LNCaP clone FGC (cell line): Measurements from ENCODE around the gene SLC23A3.

Experiments used
- DNase-seq: peaks from one replicate; pipeline ENCODE4 v3.0.0-alpha.2; 2011; ENCODE audit warnings: low read depth
- H3K4me3 ChIP-seq: 2 replicates; pipeline ENCODE4 v1.5.1; 2011; ENCODE audit warnings: mild to moderate bottlenecking, low read depth, low read length, control low read depth
- CTCF ChIP-seq: IDR thresholded peaks from 2 replicates; pipeline ENCODE4 v1.5.1; 2012; ENCODE audit warnings: mild to moderate bottlenecking; ENCODE audit not compliant: control insufficient read depth, insufficient read depth; ENCODE audit errors: extremely low read depth

Gene SLC23A3

GRCh38 chr2:219157396-219157795 lies 12.4 kb downstream of the SLC23A3 start:
- no peak overlapping the region for H3K4me3 ChIP-seq
- TF ChIP-seq CTCF, result no peak
- DNase-seq, result no peak

GRCh38 chr2:219155054-219155644 lies 14.7 kb downstream of the SLC23A3 start:
- DNase-seq, result peak; percentile 46
- TF ChIP-seq CTCF, result peak; percentile 54
- no peak overlapping the region for H3K4me3 ChIP-seq

- no peak for DNase-seq
- no peak overlapping the region for H3K4me3 ChIP-seq
- TF ChIP-seq CTCF, result no peak
These were observed 20.2 kb downstream of the SLC23A3 start for GRCh38 chr2:219149667-219150066.

- no peak overlapping the region for H3K4me3 ChIP-seq
- TF ChIP-seq CTCF, result no peak
- DNase-seq, result no peak
These were observed 27.5 kb downstream of the SLC23A3 start for GRCh38 chr2:219142329-219142728.

GRCh38 chr2:219140722-219141121 lies 29.1 kb downstream of the SLC23A3 start:
- TF ChIP-seq CTCF, result no peak
- no peak for DNase-seq
- H3K4me3 ChIP-seq, result no peak overlapping the region

GRCh38 chr2:219133976-219134375 lies 35.9 kb downstream of the SLC23A3 start:
- DNase-seq, result no peak
- no peak overlapping the region for H3K4me3 ChIP-seq
- TF ChIP-seq CTCF, result no peak

GRCh38 chr2:219131744-219132143 lies 38.1 kb downstream of the SLC23A3 start:
- DNase-seq, result no peak
- no peak for TF ChIP-seq CTCF
- H3K4me3 ChIP-seq, result no peak overlapping the region
